LNCaP clone FGC (cell line): ENCODE results near the gene GAB4.

Experiments used
- DNase-seq: peaks from one replicate; pipeline ENCODE4 v3.0.0-alpha.2; 2011; ENCODE audit warnings: low read depth
- H3K4me3 ChIP-seq: 2 replicates; pipeline ENCODE4 v1.5.1; 2011; ENCODE audit warnings: mild to moderate bottlenecking, low read depth, low read length, control low read depth
- CTCF ChIP-seq: IDR thresholded peaks from 2 replicates; pipeline ENCODE4 v1.5.1; 2012; ENCODE audit warnings: mild to moderate bottlenecking; ENCODE audit not compliant: control insufficient read depth, insufficient read depth; ENCODE audit errors: extremely low read depth

GAB4 gene

GRCh38 chr22:16989915-16990314 lies 18.1 kb downstream of the GAB4 start:
- DNase-seq, result no peak
- TF ChIP-seq CTCF, result no peak
- H3K4me3 ChIP-seq, result no peak overlapping the region

GRCh38 chr22:16988257-16988656 lies 19.8 kb downstream of the GAB4 start:
- no peak for TF ChIP-seq CTCF
- no peak overlapping the region for H3K4me3 ChIP-seq
- no peak for DNase-seq

GRCh38 chr22:16987822-16988221 lies 20.2 kb downstream of the GAB4 start:
- no peak for DNase-seq
- no peak for TF ChIP-seq CTCF
- H3K4me3 ChIP-seq, result no peak overlapping the region

- no peak for TF ChIP-seq CTCF
- H3K4me3 ChIP-seq, result no peak overlapping the region
- DNase-seq, result no peak
These were observed 32.7 kb downstream of the GAB4 start for GRCh38 chr22:16975155-16975885.

GRCh38 chr22:16974298-16975084 lies 33.5 kb downstream of the GAB4 start:
- no peak for DNase-seq
- no peak overlapping the region for H3K4me3 ChIP-seq
- TF ChIP-seq CTCF, result no peak

GRCh38 chr22:16973591-16974297 lies 34.3 kb downstream of the GAB4 start:
- no peak for TF ChIP-seq CTCF
- DNase-seq, result no peak
- no peak overlapping the region for H3K4me3 ChIP-seq
